ENCODE data around the gene SCN7A. TPM values are rescaled to one million over a fixed set of nuclear protein-coding genes. Genes with fewer than 3 reads are reported as not detected.
"Not testable (repeated sequence)": the region's sequence is repeated elsewhere in the genome, so short reads cannot be mapped to it uniquely, and the experiment has no call there.

SCN7A gene
- polyA plus RNA-seq, 3 donors = 9.0 to 18.1 (median 13.0) TPM

DNA sequence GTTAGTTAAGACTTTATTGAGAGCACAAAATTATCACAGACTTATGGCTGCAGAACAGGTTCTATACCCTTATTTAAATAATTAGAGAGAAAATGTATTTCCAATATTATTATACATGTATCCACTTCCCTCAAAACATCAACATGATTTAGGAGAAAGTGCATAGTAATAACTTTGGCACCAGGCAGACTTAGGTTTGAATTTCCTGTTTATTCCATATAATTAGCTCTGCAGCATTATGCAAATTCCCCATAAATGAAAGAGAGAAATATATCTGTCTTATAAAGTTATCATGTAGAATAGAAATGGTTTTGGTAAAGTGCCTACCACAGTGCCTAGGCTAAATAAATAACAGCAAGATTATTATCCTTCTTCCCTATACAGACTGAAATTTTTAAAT is 133.6 kb downstream of the SCN7A start:
- no peak for DNase-seq

DNA sequence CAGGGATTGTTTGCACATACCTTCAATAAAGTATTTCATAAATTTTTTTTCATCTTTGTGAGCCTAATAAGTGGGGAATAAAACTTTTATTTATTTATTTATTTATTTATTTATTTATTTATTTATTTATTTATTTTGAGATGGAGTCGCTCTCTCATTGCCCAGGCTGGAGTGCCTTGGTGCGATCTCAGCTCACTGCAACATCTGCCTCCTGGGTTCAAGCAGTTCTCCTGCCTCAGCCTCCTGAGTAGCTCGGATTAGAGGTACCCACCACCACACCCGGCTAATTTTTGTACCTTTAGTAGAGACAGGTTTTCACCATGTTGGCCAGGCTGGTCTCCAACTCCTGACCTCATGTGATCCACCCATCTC is 136.1 kb downstream of the SCN7A start:
- DNase-seq = not testable (repeated sequence)

DNA sequence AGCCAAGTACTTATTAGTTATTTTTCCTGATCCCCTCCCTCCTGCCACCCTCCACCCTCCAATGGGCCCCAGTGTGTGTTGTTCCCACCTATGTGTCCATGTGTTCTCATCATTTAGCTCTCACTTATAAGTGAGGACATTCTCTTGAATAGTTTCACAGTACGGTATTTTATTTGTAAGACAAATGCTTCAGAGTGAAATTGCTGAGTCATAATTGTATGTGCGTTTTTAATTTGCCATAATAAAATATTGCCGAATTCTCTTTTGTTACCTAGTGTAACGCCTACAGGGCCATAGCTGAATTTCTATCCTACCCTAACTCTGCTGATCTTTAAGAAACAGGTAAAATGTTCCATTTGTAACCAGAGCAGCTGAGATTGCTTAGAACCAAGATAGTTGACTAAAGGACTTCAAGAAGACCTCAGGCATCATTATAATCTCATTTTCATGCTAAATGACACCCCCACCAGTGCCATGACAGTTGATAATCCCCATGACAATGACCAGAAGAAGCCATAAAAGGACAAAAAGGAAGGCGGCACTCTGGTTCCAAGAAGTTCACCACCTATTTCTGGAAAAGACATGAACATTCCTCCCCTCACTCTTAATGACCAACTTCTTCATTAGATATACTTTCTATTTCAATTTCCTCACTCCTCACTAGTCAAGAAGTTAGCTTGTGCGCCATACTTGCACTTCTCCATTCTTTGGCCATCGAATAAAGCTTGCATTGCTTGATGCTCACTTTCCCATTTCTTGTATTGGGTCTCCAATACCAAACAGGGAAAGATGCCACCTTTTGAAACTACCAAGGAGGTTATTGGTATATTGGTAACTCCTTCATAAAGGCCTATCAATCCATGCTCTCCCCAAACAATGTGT is 136.7 kb downstream of the SCN7A start:
- no peak for DNase-seq

Other genes with a start within 250 kb of the SCN7A start
- gene SCN9A, start 118.3 kb downstream of the SCN7A start, polyA plus RNA-seq (ENCODE audit: insufficient read length in 3 of 3) = 1 to 10 TPM; 1.2 to 2.1 (median 1.4) TPM

Measured in renal pelvis (tissue), 4 donors.